Pancreas (tissue), 10 donors: Measurements from ENCODE around the gene NDUFV2. TPM values are rescaled to one million over a fixed set of nuclear protein-coding genes. Genes with fewer than 3 reads are reported as not detected.

Experiments
- ATAC-seq, 4 donors: fragments of 200-7000 bp; cut with Tn5 transposase; one replicate each; pipeline versions ENCODE4 v1.8.0 to v1.9.1; 2020; ENCODE audit warnings: mild to moderate bottlenecking in 4 of 4, moderate library complexity in 4 of 4
- DNase-seq, 6 donors: peaks; one replicate each; pipeline ENCODE4 v3.0.0-alpha.2; 2020
- FAIRE-seq: peaks from 2 replicates; lab custom pipeline; 2012; peaks lifted over from hg19 to GRCh38; lab: Jason Lieb, UNC
- H3K27ac ChIP-seq, 4 donors: fragments of 200-600 bp; sonication (generic); 1 replicate in 3 of 4; 2 replicates in 1 of 4; pipeline versions ENCODE4 v1.5.0 to v1.8.0; 2020
- H3K27me3 ChIP-seq, 4 donors: fragments of 200-600 bp; one replicate each; pipeline ENCODE4 v1.8.0; 2021
- H3K36me3 ChIP-seq, 3 donors: fragments of 200-600 bp; sonication (generic) in 1 of 3; one replicate each; pipeline versions ENCODE4 v1.5.0 to v1.8.0; 2020 to 2021
- H3K4me1 ChIP-seq, 3 donors: fragments of 200-600 bp; one replicate each; pipeline ENCODE4 v1.8.0; 2021
- H3K4me3 ChIP-seq, 4 donors: fragments of 200-600 bp; sonication (generic) in 2 of 4; one replicate each; pipeline versions ENCODE4 v1.5.0 to v1.8.0; 2020 to 2021
- H3K9me3 ChIP-seq, 4 donors: fragments of 200-600 bp; one replicate each; pipeline ENCODE4 v1.8.0; 2021
- CTCF ChIP-seq, 4 donors: fragments of 200-600 bp; sonication (generic) in 3 of 4; IDR thresholded peaks; one replicate each; pipeline versions ENCODE4 v1.5.0 to v1.8.0; 2021; ENCODE audit warnings: antibody characterized with exemption in 4 of 4
- WGBS, 2 donors: extraction: QIAGEN DNeasy Blood & Tissue Kit; methylation state at CpG; one replicate each; pipeline ENCODE4 v1.1.7; 2013; 5-methylcytosine and 5-hydroxymethylcytosine counted together
- intact Hi-C, 3 donors: fragments of 100-400 bp; cut with DNase I; formaldehyde crosslinking; loops; one replicate each; pipeline versions ENCODE4 v1.11.1 to v1.14.2; 2022
- polyA plus RNA-seq, 2 donors: library from polyadenylated mRNA; stranded (reverse); fragments of 200-250 nt; gene quantifications; one replicate each; pipeline ENCODE4 v1.2.3, GENCODE V29; 2013
- total RNA-seq, 6 donors: library from RNA; stranded (reverse); fragmentation: NEBNext Ultra II Directional in 4 of 6; extraction: Animal tissue kit (Norgen Biotek cat#: 25700) in 4 of 6; gene quantifications; one replicate each; pipeline versions ENCODE4 v1.2.1 to v1.2.4, GENCODE V29; 2021 to 2023
- donor health status: healthy with polysubstance abuse.
- donor health status: DM: no; HTN: no; CAD: no; lungs with moderate emphysema.
- donor health status: DM: no; HTN: no; CAD: no.
- donor health status: control.
- donor health status: control.
- donor health status: Bipolar disorder and iron deficiency.
- donor health status: DM: yes; HTN: yes; CAD: no.
- donor health status: DM: no; HTN: no; CAD: no.
- donor health status: DM: no; HTN: no; CAD: no.
- donor health status: DM: yes; HTN: yes; CAD: no.

NDUFV2 gene
- total and polyA plus RNA-seq, 8 donors: 48.1 to 115 (median 62.5) TPM

GRCh38 chr18:9147440-9148202 is 45.1 kb downstream of the NDUFV2 start:
- H3K4me3 ChIP-seq: no peak overlapping the region
- peaks cover 19 to 45% (median 35%) of the 10 kb centered on the region in 3 donors for H3K4me1 ChIP-seq
- ATAC-seq: peak; percentile 82 to 95 (median 92)
- DNase-seq: peak in 3 of 6 donors; percentile 27 to 44 (median 32)
- FAIRE-seq: peak; percentile 91
- no peaks in the 10 kb centered on the region for H3K9me3 ChIP-seq
- H3K27ac ChIP-seq: peak overlapping the region in 2 of 4 donors; percentile 39 to 61
- H3K36me3 ChIP-seq: no peaks in the 10 kb centered on the region
- TF ChIP-seq CTCF (IDR thresholded peaks at IDR 0.05): peak in 3 of 4 donors; percentile 18 to 54 (median 49)
- intact Hi-C loops: loop anchor here in 1 of 3 donors (5.0 kb wide), 1 partner anchor 70 kb away; no protein-coding TSS in a partner anchor
- H3K27me3 ChIP-seq: no peaks in the 10 kb centered on the region
- 23 to 29% methylated on average over 1 of the region's 1 CpG for WGBS, 2 donors

GRCh38 chr18:9148203-9148552 is 45.7 kb downstream of the NDUFV2 start:
- DNase-seq: no peak
- intact Hi-C loops: loop anchor here in 1 of 3 donors (5.0 kb wide), 1 partner anchor 71 kb away; no protein-coding TSS in a partner anchor
- Histone ChIP-seq H3K4me3 (no peak overlapping the region), H3K4me1 (peaks cover 19 to 49% (median 41%) of the 10 kb centered on the region in 3 donors), H3K36me3 (no peaks in the 10 kb centered on the region), H3K27ac (peak overlapping the region in 1 of 4 donors; percentile 61), H3K27me3 (no peaks in the 10 kb centered on the region), H3K9me3 (no peaks in the 10 kb centered on the region)
- TF ChIP-seq CTCF (IDR thresholded peaks at IDR 0.05): no peak
- FAIRE-seq: peak; percentile 9
- no peak for ATAC-seq
- 10 to 14% methylated on average over 1 of the region's 1 CpG for WGBS, 2 donors

GRCh38 chr18:9150121-9150520 is 47.6 kb downstream of the NDUFV2 start:
- Histone ChIP-seq H3K4me3 (no peak overlapping the region), H3K36me3 (no peaks in the 10 kb centered on the region), H3K27me3 (no peaks in the 10 kb centered on the region), H3K4me1 (peaks cover 19 to 44% (median 34%) of the 10 kb centered on the region in 3 donors), H3K9me3 (no peaks in the 10 kb centered on the region), H3K27ac (no peak overlapping the region)
- WGBS, 2 donors: 73 to 74% methylated on average over 5 of the region's 5 CpGs
- FAIRE-seq: no peak
- ATAC-seq: no peak
- no peak for DNase-seq
- intact Hi-C loops: no loop called here
- no peak for TF ChIP-seq CTCF (IDR thresholded peaks at IDR 0.05)

GRCh38 chr18:9153256-9153655 is 50.8 kb downstream of the NDUFV2 start:
- intact Hi-C loops: no loop called here
- DNase-seq: no peak
- Histone ChIP-seq H3K9me3 (no peaks in the 10 kb centered on the region), H3K4me1 (peaks cover 3 to 27% (median 21%) of the 10 kb centered on the region in 3 donors), H3K36me3 (no peaks in the 10 kb centered on the region), H3K27me3 (no peaks in the 10 kb centered on the region), H3K27ac (no peak overlapping the region), H3K4me3 (no peak overlapping the region)
- peak in 3 of 4 donors; percentile 21 to 57 (median 43) for ATAC-seq
- no peak for FAIRE-seq
- no peak for TF ChIP-seq CTCF (IDR thresholded peaks at IDR 0.05)
- WGBS, 2 donors: 21 to 27% methylated on average over 1 of the region's 1 CpG
